ENCODE data around the gene ZXDC.

Gene ZXDC

GRCh38 chr3:126389112-126389793 lies 86.4 kb downstream of the ZXDC start:
- H4K20me1 ChIP-seq, result peaks cover 0 to 8% (median 0%) of the 10 kb centered on the region in 11 experiments; a peak in 2 of 22 replicates
- H3K36me3 ChIP-seq, result no peaks in the 10 kb centered on the region
- peak overlapping the region; percentile 69 to 92 (median 86) for H3K4me2 ChIP-seq
- H3K4me3 ChIP-seq, result peak overlapping the region in 8 of 10 experiments; percentile 31 to 53 (median 42); a peak in 11 of 20 replicates
- H3K4me1 ChIP-seq, result peaks cover 6 to 19% (median 14%) of the 10 kb centered on the region in 10 experiments; a peak in 19 of 20 replicates
- no peaks in the 10 kb centered on the region for H3K9me3 ChIP-seq (replicated peaks in 1 of 11)
- H3K27ac ChIP-seq, result peak overlapping the region; percentile 50 to 86 (median 74); a peak in 19 of 22 replicates
- TF ChIP-seq Cebpa-rat (IDR thresholded peaks at IDR 0.05), result no peak
- H3K27me3 ChIP-seq, result peaks cover 0 to 28% (median 0%) of the 10 kb centered on the region in 11 experiments; a peak in 3 of 22 replicates
- H3K9ac ChIP-seq, result peak overlapping the region; percentile 66 to 82 (median 75); a peak in 21 of 22 replicates
